ENCODE data around the gene CLK1.
A peak's percentile ranks its signal among the peaks of the same experiment; 100 is the strongest.

The CLK1 gene

GRCh38 chr2:200869014-200869413 is 4.6 kb upstream of the CLK1 start:
- Histone ChIP-seq H3K79me2 (ENCODE audit: insufficient read depth, low read length) (peaks cover 4% of the 10 kb centered on the region), H3F3A (ENCODE audit: low read depth) (no peaks in the 10 kb centered on the region), H3K4me2 (ENCODE audit: low read depth, low read length, poor library complexity, severe bottlenecking) (no peak overlapping the region), H3K36me3 (ENCODE audit: insufficient read depth, low read length) (peaks cover 20% of the 10 kb centered on the region; the same call in 1 of the 2 replicates), H2AFZ (ENCODE audit: low read length) (no peak overlapping the region), H3K9me2 (replicated peaks; ENCODE audit: low read depth, low read length) (no peaks in the 10 kb centered on the region), H3K27me3 (ENCODE audit: insufficient read depth, low read length, poor library complexity, severe bottlenecking) (no peaks in the 10 kb centered on the region), H3K9me3 (ENCODE audit: insufficient read depth, low read depth, low read length) (no peaks in the 10 kb centered on the region), H4K20me1 (ENCODE audit: insufficient read depth, low read length, poor library complexity, severe bottlenecking) (no peaks in the 10 kb centered on the region), H3K9ac (ENCODE audit: low read depth, low read length, poor library complexity, severe bottlenecking) (no peak overlapping the region), H3K4me1 (ENCODE audit: insufficient read depth, low read length, poor library complexity, severe bottlenecking) (peaks cover 3% of the 10 kb centered on the region), H3K4me3 (ENCODE audit: low read length, poor library complexity, severe bottlenecking) (no peak overlapping the region)
- TF ChIP-seq EZH2phosphoT487 (IDR thresholded peaks at IDR 0.05; ENCODE audit: borderline replicate concordance) (no peak), CTCF (conservative IDR thresholded peaks at IDR 0.05; ENCODE audit: low read length) (no peak)

GRCh38 chr2:200863782-200864175 is 679 bp downstream of the CLK1 start:
- Histone ChIP-seq H3K9ac (ENCODE audit: low read depth, low read length, poor library complexity, severe bottlenecking) (peak overlapping the region; percentile 95), H3K4me1 (ENCODE audit: insufficient read depth, low read length, poor library complexity, severe bottlenecking) (peaks cover 29% of the 10 kb centered on the region), H3K36me3 (ENCODE audit: insufficient read depth, low read length) (peaks cover 32% of the 10 kb centered on the region), H3K9me3 (ENCODE audit: insufficient read depth, low read depth, low read length) (no peaks in the 10 kb centered on the region), H3F3A (ENCODE audit: low read depth) (no peaks in the 10 kb centered on the region), H3K4me3 (ENCODE audit: low read length, poor library complexity, severe bottlenecking) (peak overlapping the region; percentile 97), H3K27me3 (ENCODE audit: insufficient read depth, low read length, poor library complexity, severe bottlenecking) (peaks cover 12% of the 10 kb centered on the region), H3K79me2 (ENCODE audit: insufficient read depth, low read length) (peaks cover 57% of the 10 kb centered on the region), H2AFZ (ENCODE audit: low read length) (peak overlapping the region; percentile 94), H3K4me2 (ENCODE audit: low read depth, low read length, poor library complexity, severe bottlenecking) (peak overlapping the region; percentile 93), H4K20me1 (ENCODE audit: insufficient read depth, low read length, poor library complexity, severe bottlenecking) (peaks cover 50% of the 10 kb centered on the region), H3K9me2 (replicated peaks; ENCODE audit: low read depth, low read length) (no peaks in the 10 kb centered on the region)
- TF ChIP-seq EZH2phosphoT487 (IDR thresholded peaks at IDR 0.05; ENCODE audit: borderline replicate concordance) = no peak
- no peak for TF ChIP-seq CTCF (conservative IDR thresholded peaks at IDR 0.05; ENCODE audit: low read length)

GRCh38 chr2:200862532-200863000 is 1.9 kb downstream of the CLK1 start:
- H3F3A ChIP-seq (ENCODE audit: low read depth) = no peaks in the 10 kb centered on the region
- peaks cover 12% of the 10 kb centered on the region for H3K27me3 ChIP-seq (ENCODE audit: insufficient read depth, low read length, poor library complexity, severe bottlenecking)
- H3K9ac ChIP-seq (ENCODE audit: low read depth, low read length, poor library complexity, severe bottlenecking) = peak overlapping the region; percentile 95
- no peaks in the 10 kb centered on the region for H3K9me2 ChIP-seq (replicated peaks; ENCODE audit: low read depth, low read length)
- H3K4me1 ChIP-seq (ENCODE audit: insufficient read depth, low read length, poor library complexity, severe bottlenecking) = peaks cover 42% of the 10 kb centered on the region
- TF ChIP-seq CTCF (conservative IDR thresholded peaks at IDR 0.05; ENCODE audit: low read length) (no peak), EZH2phosphoT487 (IDR thresholded peaks at IDR 0.05; ENCODE audit: borderline replicate concordance) (no peak)
- peaks cover 62% of the 10 kb centered on the region for H4K20me1 ChIP-seq (ENCODE audit: insufficient read depth, low read length, poor library complexity, severe bottlenecking)
- peak overlapping the region; percentile 93 for H3K4me2 ChIP-seq (ENCODE audit: low read depth, low read length, poor library complexity, severe bottlenecking)
- no peaks in the 10 kb centered on the region for H3K9me3 ChIP-seq (ENCODE audit: insufficient read depth, low read depth, low read length)
- peaks cover 44% of the 10 kb centered on the region for H3K36me3 ChIP-seq (ENCODE audit: insufficient read depth, low read length)
- H2AFZ ChIP-seq (ENCODE audit: low read length) = no peak overlapping the region
- peaks cover 69% of the 10 kb centered on the region for H3K79me2 ChIP-seq (ENCODE audit: insufficient read depth, low read length)
- peak overlapping the region; percentile 97 for H3K4me3 ChIP-seq (ENCODE audit: low read length, poor library complexity, severe bottlenecking)

Measured in Loucy (cell line).